ENCODE data around the gene PDE4D. TPM values are rescaled to one million over a fixed set of nuclear protein-coding genes. Genes with fewer than 3 reads are reported as not detected.

PDE4D gene
- total RNA-seq, 1 experiment from 2014 or later = 3.6 TPM

DNA sequence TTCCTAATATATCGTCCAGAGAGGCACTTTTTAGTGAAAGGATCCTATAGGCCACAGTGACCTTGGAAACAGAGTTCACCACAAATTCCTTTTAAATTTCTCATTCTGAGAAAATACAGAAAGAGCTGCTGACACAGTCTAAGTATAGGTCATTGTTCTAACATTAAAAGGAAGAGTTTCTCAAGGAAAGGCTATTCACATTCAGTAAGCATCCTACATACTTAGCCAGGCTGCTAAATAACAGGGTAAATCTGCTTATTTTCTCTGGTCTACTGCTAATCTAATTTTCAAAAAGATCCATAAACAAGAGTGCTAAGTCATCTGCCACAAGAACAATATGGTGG lies 313.7 kb downstream of the PDE4D start:
- intact Hi-C loops (cut with micrococcal nuclease) = no loop called here
- H3K9me2 ChIP-seq (replicated peaks; ENCODE audit: low read length) = no peaks in the 10 kb centered on the region
- ATAC-seq (no peak), DNase-seq (no peak)
- H3K9me3 ChIP-seq (ENCODE audit: low read length) = no peaks in the 10 kb centered on the region
- no peaks in the 10 kb centered on the region for H3K4me1 ChIP-seq (ENCODE audit: insufficient read depth, low read length)
- H2AFZ ChIP-seq (ENCODE audit: low read length) = no peak overlapping the region
- POLR2A ChIA-PET (ENCODE audit: unreplicated experiment) = no interaction called here
- no peak overlapping the region for H3K4me3 ChIP-seq (ENCODE audit: low read length)
- H3K27me3 ChIP-seq (ENCODE audit: low read length) = no peaks in the 10 kb centered on the region
- BruUV-seq (replicated peaks) = no TSS peak
- H3K9ac ChIP-seq (ENCODE audit: low read length) = no peak overlapping the region
- no peak overlapping the region for H3K4me2 ChIP-seq (ENCODE audit: low read length)
- no peak overlapping the region for H3K27ac ChIP-seq (ENCODE audit: low read length)
- no peaks in the 10 kb centered on the region for H3K36me3 ChIP-seq (ENCODE audit: low read depth, low read length)
- H3K79me2 ChIP-seq (ENCODE audit: low read length) = no peaks in the 10 kb centered on the region
- no peak for TF ChIP-seq EZH2phosphoT487 (IDR thresholded peaks at IDR 0.05; ENCODE audit: borderline replicate concordance, low read length)
- TF ChIP-seq, protein P1, sequence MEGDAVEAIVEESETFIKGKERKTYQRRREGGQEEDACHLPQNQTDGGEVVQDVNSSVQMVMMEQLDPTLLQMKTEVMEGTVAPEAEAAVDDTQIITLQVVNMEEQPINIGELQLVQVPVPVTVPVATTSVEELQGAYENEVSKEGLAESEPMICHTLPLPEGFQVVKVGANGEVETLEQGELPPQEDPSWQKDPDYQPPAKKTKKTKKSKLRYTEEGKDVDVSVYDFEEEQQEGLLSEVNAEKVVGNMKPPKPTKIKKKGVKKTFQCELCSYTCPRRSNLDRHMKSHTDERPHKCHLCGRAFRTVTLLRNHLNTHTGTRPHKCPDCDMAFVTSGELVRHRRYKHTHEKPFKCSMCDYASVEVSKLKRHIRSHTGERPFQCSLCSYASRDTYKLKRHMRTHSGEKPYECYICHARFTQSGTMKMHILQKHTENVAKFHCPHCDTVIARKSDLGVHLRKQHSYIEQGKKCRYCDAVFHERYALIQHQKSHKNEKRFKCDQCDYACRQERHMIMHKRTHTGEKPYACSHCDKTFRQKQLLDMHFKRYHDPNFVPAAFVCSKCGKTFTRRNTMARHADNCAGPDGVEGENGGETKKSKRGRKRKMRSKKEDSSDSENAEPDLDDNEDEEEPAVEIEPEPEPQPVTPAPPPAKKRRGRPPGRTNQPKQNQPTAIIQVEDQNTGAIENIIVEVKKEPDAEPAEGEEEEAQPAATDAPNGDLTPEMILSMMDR (conservative IDR thresholded peaks at IDR 0.05; ENCODE audit: low read depth, low read length) = no peak
- TF ChIP-seq EZH2 (IDR thresholded peaks at IDR 0.05; ENCODE audit: low read length, unreplicated experiment) = no peak
- H4K20me1 ChIP-seq (ENCODE audit: low read length) = no peaks in the 10 kb centered on the region
- CTCF ChIA-PET = no interaction called here
- no peaks in the 10 kb centered on the region for H3F3A ChIP-seq (ENCODE audit: low read length, unreplicated experiment)

DNA sequence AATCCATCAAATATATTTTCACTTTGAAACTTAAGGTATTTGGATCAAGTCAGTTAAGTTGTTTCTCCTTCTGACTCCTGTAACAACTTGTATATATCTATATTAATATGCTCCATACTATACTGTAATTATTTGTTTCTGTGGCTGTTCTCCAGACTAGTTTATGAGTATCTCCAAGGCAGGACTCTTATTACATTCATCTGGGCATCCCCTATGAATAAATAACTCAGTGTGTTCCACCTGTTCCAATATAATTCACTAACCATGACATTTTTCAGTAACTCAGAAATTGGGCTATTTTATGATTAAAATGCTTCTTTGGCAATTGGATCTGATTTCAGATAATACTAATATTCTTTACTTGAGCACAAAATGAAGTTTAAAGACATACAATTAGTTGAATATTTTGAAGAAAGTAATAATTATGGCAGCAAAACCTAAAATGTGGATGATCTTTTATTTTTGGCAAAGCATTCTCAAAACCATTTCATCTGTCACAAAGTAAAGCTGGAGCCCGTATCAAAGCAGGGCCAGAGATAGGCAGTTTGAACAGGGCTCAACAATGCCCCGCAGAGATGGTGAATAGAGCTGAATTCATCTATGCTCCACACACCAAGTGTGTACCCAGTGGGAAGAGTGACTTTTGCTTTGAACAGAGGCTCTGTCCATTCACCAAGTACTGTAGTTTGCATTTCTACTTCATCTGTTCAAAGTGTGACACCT lies 314.3 kb downstream of the PDE4D start:
- POLR2A ChIA-PET (ENCODE audit: unreplicated experiment) = no interaction called here
- ATAC-seq (no peak), DNase-seq (no peak)
- Histone ChIP-seq H2AFZ (ENCODE audit: low read length) (no peak overlapping the region), H3K36me3 (ENCODE audit: low read depth, low read length) (no peaks in the 10 kb centered on the region), H3K79me2 (ENCODE audit: low read length) (no peaks in the 10 kb centered on the region), H3K9me3 (ENCODE audit: low read length) (no peaks in the 10 kb centered on the region), H3K27ac (ENCODE audit: low read length) (no peak overlapping the region), H3K9me2 (replicated peaks; ENCODE audit: low read length) (no peaks in the 10 kb centered on the region), H4K20me1 (ENCODE audit: low read length) (no peaks in the 10 kb centered on the region), H3K4me3 (ENCODE audit: low read length) (no peak overlapping the region), H3K4me1 (ENCODE audit: insufficient read depth, low read length) (no peaks in the 10 kb centered on the region), H3K4me2 (ENCODE audit: low read length) (no peak overlapping the region), H3F3A (ENCODE audit: low read length, unreplicated experiment) (no peaks in the 10 kb centered on the region), H3K9ac (ENCODE audit: low read length) (no peak overlapping the region), H3K27me3 (ENCODE audit: low read length) (no peaks in the 10 kb centered on the region)
- BruUV-seq (replicated peaks) = no TSS peak
- CTCF ChIA-PET = no interaction called here
- intact Hi-C loops (cut with micrococcal nuclease) = no loop called here
- TF ChIP-seq EZH2phosphoT487 (IDR thresholded peaks at IDR 0.05; ENCODE audit: borderline replicate concordance, low read length) = no peak
- TF ChIP-seq, protein P1 (conservative IDR thresholded peaks at IDR 0.05; ENCODE audit: low read depth, low read length) = no peak
- TF ChIP-seq EZH2 (IDR thresholded peaks at IDR 0.05; ENCODE audit: low read length, unreplicated experiment) = no peak

DNA sequence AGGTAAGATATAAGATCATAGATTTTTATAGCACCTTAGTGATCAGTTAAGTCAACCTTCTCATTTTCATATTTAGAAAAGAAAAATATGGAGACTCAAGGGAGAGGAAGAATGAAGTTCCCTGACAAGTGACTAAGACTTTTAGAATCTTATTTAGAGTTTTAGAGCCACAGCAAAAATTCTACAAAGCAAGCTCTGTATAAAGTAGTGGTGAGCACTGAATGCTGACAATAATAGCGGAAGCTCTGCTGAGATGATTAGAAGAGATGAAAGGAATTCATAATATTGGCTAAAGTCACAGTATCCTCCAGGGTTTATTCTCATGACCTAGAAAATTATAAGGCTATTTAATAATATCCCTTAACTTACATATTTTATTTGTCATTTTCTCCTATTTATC lies 316.0 kb downstream of the PDE4D start:
- Histone ChIP-seq H3K36me3 (ENCODE audit: low read depth, low read length) (no peaks in the 10 kb centered on the region), H3F3A (ENCODE audit: low read length, unreplicated experiment) (no peaks in the 10 kb centered on the region), H4K20me1 (ENCODE audit: low read length) (no peaks in the 10 kb centered on the region), H3K9ac (ENCODE audit: low read length) (no peak overlapping the region), H3K79me2 (ENCODE audit: low read length) (no peaks in the 10 kb centered on the region), H3K4me2 (ENCODE audit: low read length) (no peak overlapping the region), H3K4me1 (ENCODE audit: insufficient read depth, low read length) (no peaks in the 10 kb centered on the region), H3K27me3 (ENCODE audit: low read length) (no peaks in the 10 kb centered on the region), H3K4me3 (ENCODE audit: low read length) (no peak overlapping the region), H3K27ac (ENCODE audit: low read length) (no peak overlapping the region), H2AFZ (ENCODE audit: low read length) (no peak overlapping the region), H3K9me2 (replicated peaks; ENCODE audit: low read length) (no peaks in the 10 kb centered on the region), H3K9me3 (ENCODE audit: low read length) (no peaks in the 10 kb centered on the region)
- TF ChIP-seq EZH2phosphoT487 (IDR thresholded peaks at IDR 0.05; ENCODE audit: borderline replicate concordance, low read length) (no peak), EZH2 (IDR thresholded peaks at IDR 0.05; ENCODE audit: low read length, unreplicated experiment) (no peak)
- TF ChIP-seq, protein P1 (conservative IDR thresholded peaks at IDR 0.05; ENCODE audit: low read depth, low read length) = no peak
- CTCF ChIA-PET = no interaction called here
- BruUV-seq (replicated peaks) = no TSS peak
- ATAC-seq (no peak), DNase-seq (no peak)
- POLR2A ChIA-PET (ENCODE audit: unreplicated experiment) = no interaction called here
- intact Hi-C loops (cut with micrococcal nuclease) = no loop called here
